ENCODE results near the gene THBD.

THBD gene

DNA sequence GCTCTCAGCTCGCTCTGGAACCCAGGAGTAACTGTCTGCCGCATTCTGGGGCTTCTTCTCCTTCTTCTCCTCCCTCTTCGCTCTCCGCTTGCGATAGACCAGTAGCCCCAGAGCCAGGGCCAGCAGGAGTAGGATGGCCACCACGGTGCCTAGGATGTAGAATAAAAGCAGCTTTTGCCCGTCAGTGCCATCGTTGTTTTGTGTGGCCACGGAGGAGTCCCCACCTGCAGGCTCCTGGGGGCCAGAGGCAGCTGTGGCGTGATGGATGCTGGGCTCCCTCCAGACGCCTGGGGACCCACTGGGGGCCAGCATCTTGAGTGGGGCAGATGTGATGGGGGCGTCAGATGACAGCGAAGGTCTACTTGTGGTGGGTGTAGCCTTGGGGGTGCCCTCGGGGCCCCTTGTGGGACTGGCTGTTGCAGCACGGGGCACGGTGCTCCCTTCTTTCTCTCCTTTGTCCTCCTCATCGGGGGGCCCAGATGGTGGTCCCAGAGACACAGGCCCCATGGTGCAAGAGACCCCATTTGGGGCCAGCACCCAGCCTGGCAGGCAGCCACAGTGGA is 34.9 kb upstream of the THBD start:
- no peak for DNase-seq

DNA sequence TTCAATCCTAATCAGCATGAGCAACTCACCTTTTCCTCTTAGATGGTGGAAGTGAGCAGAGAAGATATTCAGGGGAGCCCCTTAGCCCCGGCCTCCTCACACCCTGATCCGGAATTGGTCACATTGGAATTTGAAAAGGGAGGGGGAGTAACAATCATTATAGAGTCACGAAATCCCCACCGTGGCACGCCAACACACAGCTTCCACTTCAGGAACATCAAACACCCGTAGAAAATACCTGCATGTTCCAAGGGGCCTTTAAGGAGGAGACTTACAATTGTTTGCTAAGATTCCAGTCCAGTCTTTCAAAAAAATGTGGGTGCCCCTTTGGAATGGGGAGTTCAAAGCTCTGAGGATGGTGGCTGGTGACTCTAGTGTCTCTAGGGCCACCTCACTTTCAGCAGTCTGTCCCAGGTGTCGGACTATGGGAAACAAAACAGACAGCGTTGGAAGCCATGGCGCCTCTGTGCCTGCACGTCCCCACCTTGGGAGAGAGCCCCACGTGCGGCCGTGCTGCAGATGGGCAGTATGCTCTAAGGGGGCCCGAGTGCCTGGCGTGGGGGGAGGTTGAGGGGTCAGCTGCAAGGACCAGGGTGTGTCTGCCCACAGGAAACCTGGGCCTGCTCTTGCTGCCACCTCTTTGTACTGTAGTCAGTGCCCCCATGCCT is 34.2 kb upstream of the THBD start:
- no peak for DNase-seq

- DNase-seq, result no peak
These were observed 33.5 kb upstream of the THBD start for GRCh38 chr20:23082846-23083552.

- no peak for DNase-seq
These were observed 31.9 kb upstream of the THBD start for GRCh38 chr20:23081263-23081819.

DNA sequence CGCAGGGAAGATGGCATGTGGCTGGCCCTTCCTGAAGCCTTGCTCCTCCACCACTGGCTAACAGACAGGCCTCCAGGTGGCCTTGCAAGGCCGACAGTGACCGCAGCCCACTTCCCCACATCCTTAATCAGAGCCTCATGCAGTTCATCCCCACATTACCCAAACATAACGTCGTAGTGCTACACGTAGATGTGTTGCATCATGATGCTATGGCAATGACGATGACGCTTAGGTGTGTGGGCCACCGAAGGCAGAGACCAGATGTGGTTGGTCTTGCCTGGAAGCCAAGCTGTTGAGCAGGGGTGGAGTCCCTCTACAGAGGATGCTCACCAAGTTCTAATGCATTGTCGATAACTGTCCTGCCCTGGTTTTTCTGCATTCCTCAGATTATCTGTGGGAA is 31.0 kb upstream of the THBD start:
- no peak for DNase-seq

DNA sequence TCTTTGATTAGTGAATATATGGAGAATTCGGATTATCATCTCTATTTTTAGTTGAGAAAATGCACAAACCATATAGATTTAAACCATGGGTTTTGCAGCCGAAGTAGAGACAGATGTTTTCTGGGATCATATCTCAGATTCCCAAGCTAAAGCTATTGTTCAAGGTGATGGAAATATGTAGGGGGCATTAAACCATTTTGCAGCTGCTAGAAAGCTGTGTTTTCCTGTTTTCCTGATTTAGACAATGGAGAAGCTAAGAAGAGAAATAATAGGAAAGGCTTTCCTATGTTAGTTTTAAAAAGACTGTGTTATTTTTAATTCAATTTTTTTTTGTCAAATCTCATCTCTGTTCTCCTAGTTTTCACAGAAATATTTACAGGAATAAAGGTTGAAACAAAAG is 30.5 kb upstream of the THBD start:
- DNase-seq, result no peak

GRCh38 chr20:23079016-23079351 is 29.5 kb upstream of the THBD start:
- DNase-seq, result no peak

DNA sequence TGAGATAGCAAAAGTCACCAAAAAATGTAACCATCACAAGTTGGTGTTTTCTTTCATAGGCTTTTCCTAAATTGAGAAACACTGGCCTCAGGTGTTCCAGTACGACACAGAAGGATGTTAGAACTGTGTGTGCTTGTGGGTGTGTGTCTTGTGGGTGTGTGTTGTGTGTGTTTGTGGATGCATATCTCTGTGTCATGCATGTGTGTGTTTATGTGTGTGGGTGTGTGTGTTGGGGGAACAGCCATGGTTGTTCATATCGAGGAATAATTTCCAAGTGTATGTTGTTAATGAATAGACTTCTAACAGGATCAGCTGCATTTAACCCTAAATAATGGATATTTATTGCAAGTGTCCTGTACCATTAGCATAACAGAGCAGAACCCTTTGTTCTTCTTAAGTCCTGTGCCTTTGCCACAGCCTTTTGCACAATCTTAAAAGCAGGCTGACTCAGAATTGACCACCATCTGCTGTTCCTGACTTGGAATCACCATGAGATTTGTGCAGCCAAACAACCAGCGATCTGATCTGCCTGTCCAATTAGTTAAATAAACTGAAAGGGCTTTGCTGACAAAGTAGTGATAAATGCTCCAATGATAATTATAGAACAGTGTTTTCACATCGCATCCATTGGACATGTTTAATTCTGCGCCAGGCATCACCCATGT is 29.0 kb upstream of the THBD start:
- no peak for DNase-seq

- no peak for DNase-seq
These were observed 27.8 kb upstream of the THBD start for GRCh38 chr20:23077277-23077676.

DNA sequence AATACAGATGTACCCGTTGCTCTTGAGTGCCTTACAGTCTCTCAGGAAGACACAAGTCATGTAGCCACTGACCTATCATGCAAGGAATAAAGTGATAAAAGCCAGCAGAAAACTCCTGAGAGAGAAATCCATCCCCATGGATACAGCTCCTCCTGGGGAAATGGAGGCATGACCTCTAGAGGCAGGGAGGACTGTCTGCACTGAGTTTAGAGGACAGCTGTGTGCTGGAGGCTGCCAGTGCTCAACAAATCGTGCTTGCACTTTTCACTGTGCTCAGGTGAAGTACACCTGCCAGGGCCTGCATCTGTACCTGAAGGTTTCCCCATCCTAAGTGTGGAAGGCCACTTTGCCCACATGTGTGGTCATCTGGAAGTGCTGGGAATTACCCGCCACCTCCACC is 24.6 kb upstream of the THBD start:
- DNase-seq, result no peak

DNA sequence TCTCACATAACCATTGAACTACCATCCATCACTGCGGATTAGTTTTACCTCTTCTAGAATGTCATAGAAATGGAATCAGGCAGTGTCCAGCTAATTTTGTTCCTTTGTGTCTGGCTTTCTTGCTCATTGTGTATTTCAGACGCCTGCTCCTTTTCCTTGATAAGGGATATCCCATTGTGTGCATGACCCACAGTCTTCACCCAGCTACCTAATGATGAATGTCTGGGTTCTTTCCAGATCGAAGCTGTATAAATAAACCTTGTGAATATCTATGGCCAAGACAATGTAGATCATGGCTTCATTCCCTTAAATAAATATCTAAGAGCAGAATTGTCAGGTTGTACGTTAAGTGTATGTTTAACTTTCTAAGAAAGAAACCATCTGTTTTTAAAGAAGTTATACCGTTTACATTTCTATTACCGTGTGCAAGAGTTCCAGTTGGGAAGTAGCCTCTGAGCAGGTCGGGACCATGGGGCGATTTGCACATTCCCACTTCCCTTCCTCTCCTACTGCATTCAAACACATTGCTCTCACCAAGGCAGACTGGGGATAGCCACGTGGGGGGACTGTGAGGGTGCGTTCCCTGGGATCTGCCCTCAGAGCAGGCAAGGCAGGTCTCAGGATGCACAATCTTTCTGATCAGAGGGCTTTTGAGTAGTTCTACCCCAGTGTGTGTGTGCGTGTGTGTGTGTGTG is 23.6 kb upstream of the THBD start:
- DNase-seq, result no peak

DNA sequence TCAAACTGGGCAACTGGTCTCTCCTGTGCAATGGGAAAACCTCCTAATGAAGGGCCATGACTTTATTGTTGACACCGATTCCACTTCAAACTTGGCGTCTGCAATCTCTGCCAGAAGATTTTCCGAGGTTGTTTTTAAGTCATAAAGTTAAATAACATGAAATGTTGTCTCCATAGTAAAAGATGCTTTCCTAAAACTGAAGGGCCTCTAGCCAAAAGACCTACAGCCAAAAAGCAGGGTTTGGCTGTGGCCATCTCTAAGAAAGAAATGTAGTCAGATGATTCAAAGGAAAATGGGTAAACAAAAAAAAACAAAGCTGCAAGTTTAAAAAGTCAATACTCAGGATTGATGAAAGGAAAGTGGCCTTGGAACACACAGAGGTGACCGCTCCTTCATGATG is 22.5 kb upstream of the THBD start:
- no peak for DNase-seq

- no peak for DNase-seq
These were observed 21.9 kb upstream of the THBD start for GRCh38 chr20:23071398-23071797.

DNA sequence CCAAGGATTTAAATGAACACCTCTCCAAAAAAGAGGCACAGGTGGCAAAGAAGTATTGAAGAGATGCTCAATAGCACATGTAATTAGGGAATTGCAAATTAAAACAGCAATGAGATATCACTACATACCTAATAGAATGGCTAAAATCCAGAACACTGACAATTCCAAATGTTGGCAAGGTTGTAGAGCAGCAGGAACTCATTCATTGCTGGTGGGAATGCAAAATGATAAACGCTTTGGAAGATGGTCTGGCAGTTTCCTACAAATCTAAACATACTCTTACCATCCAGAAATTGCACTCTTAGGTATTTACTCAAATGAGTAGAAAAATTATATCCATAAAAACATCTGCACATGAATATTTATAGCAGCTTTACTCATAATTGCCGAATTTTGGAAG is 19.6 kb upstream of the THBD start:
- no peak for DNase-seq

DNA sequence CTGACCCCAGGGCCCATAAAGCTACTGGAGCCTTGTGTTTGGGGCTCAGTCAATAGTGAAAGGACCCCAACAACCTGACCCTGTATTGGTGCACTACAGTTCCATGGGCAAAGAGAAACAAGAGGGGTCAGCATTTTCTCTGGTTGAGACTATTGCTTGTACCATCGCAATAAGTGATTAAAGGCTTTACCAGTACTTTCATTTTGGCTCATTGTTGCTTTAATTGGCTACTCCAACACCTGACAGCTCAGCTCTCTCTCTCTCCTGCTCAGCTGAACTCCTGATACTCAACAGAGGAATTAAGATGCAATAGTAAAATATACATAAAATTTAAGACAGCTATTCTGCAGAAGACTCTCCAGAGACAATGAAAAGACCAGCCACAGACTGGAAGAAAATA is 18.8 kb upstream of the THBD start:
- DNase-seq, result no peak

GRCh38 chr20:23066772-23067171 is 17.3 kb upstream of the THBD start:
- no peak for DNase-seq

- no peak for DNase-seq
These were observed 16.1 kb upstream of the THBD start for GRCh38 chr20:23065266-23066201.

DNA sequence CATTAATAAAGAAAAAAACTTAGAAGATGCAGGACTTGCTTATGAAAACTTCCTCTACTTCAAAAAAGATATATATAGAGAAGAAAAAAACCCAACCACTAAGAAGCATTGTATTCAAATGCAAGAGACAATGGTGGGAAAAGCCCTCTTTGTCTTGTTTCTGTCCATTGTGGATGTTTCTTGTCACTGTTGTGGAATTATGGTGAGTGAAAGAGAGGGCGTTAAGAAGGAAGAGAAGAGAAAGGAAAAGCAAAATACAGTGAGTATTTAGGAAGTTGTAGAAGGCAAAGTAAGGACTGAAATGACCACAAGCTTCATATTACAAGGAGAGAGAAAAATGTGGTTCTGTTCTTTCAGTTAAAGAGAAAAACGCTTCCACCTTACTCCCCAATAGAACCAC is 14.1 kb upstream of the THBD start:
- no peak for DNase-seq

GRCh38 chr20:23063168-23063567 is 13.7 kb upstream of the THBD start:
- no peak for DNase-seq

GRCh38 chr20:23062632-23063031 is 13.2 kb upstream of the THBD start:
- no peak for DNase-seq

DNA sequence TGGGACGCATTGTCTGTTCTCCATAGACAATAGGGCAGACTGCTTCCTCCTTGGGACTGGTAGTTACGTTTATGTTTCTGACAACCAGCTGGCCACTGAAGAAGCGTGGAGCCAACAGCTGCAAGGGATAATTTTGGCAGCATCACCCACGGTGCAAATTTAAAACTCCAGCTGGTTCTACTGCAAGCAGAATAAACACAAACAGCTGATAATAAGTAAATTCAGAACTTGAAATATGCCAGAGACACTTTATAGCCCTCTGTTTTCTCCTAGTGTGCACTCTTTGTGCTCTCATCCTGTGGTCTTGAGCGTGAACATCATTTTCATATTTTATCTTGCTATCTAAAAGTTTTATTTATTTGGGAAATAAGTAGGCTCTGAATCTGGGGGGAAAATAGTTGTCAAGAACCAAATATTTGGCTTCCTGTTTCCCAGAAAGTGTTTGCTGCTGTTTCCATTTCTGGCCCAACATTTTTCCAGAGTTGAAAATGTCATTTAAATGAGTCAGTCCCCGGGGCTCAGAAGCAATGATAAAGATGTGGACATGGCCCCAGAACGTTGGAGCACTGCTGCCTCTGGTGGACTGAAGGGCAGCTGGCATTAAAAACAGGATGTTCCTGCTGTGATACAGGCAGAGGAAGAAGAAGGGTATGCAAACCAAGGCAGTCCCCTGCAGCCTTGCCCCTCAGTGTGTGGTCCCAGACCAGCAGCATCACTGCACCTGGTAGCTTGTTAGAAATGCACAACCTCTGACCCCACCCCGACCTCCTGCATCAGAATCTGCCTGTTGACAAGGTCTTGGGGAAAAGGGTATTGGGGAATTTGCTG is 12.5 kb upstream of the THBD start:
- no peak for DNase-seq

Data from activated T-cell treated with anti-CD3 and anti-CD28 coated beads, Interleukin-2, amount 50 U/mL, for 48 hours (primary cell).